Loucy (cell line): Measurements from ENCODE around the gene ADAMTSL4.

Source experiments
- H2AFZ ChIP-seq: fragments of 200-600 bp; sonication (generic); 2 replicates; pipeline ENCODE4 v1.6.0; 2016; ENCODE audit warnings: antibody characterized with exemption, mild to moderate bottlenecking, low read length, moderate library complexity
- H3F3A ChIP-seq: fragments of 200-600 bp; 2 replicates; pipeline ENCODE4 v1.6.0; 2016; ENCODE audit warnings: antibody characterized with exemption, low read depth, mild to moderate bottlenecking
- H3K27me3 ChIP-seq: fragments of 200-600 bp; sonication (generic); 2 replicates; pipeline ENCODE4 v1.6.1; 2014; ENCODE audit warnings: low read length, mild to moderate bottlenecking; ENCODE audit not compliant: insufficient read depth, poor library complexity, severe bottlenecking
- H3K36me3 ChIP-seq: fragments of 200-600 bp; sonication (generic); 2 replicates; pipeline ENCODE4 v1.6.1; 2016; ENCODE audit warnings: low read length; ENCODE audit not compliant: insufficient read depth
- H3K4me1 ChIP-seq: fragments of 200-600 bp; sonication (generic); 2 replicates; pipeline ENCODE4 v1.5.1; 2014; ENCODE audit warnings: low read length, mild to moderate bottlenecking; ENCODE audit not compliant: insufficient read depth, poor library complexity, severe bottlenecking
- H3K4me2 ChIP-seq: fragments of 200-600 bp; sonication (generic); 2 replicates; pipeline ENCODE4 v1.6.0; 2014; ENCODE audit warnings: antibody characterized with exemption, low read length, low read depth, mild to moderate bottlenecking; ENCODE audit not compliant: poor library complexity, severe bottlenecking
- H3K4me3 ChIP-seq: fragments of 200-600 bp; sonication (generic); 2 replicates; pipeline ENCODE4 v1.5.1; 2014; ENCODE audit warnings: low read length, mild to moderate bottlenecking, mixed read lengths; ENCODE audit not compliant: poor library complexity, severe bottlenecking
- H3K79me2 ChIP-seq: fragments of 200-600 bp; sonication (generic); 2 replicates; pipeline ENCODE4 v1.6.1; 2014; ENCODE audit warnings: low read length; ENCODE audit not compliant: insufficient read depth
- H3K9ac ChIP-seq: fragments of 200-600 bp; sonication (generic); 2 replicates; pipeline ENCODE4 v1.6.0; 2014; ENCODE audit warnings: mild to moderate bottlenecking, low read depth, low read length, moderate library complexity; ENCODE audit not compliant: poor library complexity, severe bottlenecking
- H3K9me2 ChIP-seq: fragments of 200-600 bp; sonication (generic); replicated peaks from 2 replicates; pipeline ENCODE4 v1.6.1; 2016; ENCODE audit warnings: low read depth, low read length, mixed read lengths
- H3K9me3 ChIP-seq: fragments of 200-600 bp; sonication (generic); 2 replicates; pipeline ENCODE4 v1.6.1; 2014; ENCODE audit warnings: mild to moderate bottlenecking, antibody characterized with exemption, low read length, low read depth; ENCODE audit not compliant: insufficient read depth
- H4K20me1 ChIP-seq: fragments of 200-600 bp; sonication (generic); 2 replicates; pipeline ENCODE4 v1.6.0; 2014; ENCODE audit warnings: antibody characterized with exemption, low read length, mild to moderate bottlenecking; ENCODE audit not compliant: insufficient read depth, poor library complexity, severe bottlenecking
- EZH2phosphoT487 ChIP-seq: fragments of 200-600 bp; IDR thresholded peaks from 2 replicates; pipeline ENCODE4 v1.6.1; 2018; ENCODE audit warnings: antibody characterized with exemption, mild to moderate bottlenecking, moderate library complexity, borderline replicate concordance
- TF ChIP-seq, protein P1 (sequence below): fragments of 200-600 bp; sonication (generic); conservative IDR thresholded peaks from 2 replicates; pipeline ENCODE4 v1.5.1; 2014; ENCODE audit warnings: mild to moderate bottlenecking, antibody characterized with exemption, low read length

The ADAMTSL4 gene

GRCh38 chr1:150529017-150529416, 20.2 kb upstream of the ADAMTSL4 start:
- no peak overlapping the region for H3K4me2 ChIP-seq
- no peaks in the 10 kb centered on the region for H3K9me2 ChIP-seq
- no peaks in the 10 kb centered on the region for H3K9me3 ChIP-seq
- no peak overlapping the region for H3K9ac ChIP-seq
- H3F3A ChIP-seq, result no peaks in the 10 kb centered on the region
- H4K20me1 ChIP-seq, result no peaks in the 10 kb centered on the region
- no peak overlapping the region for H3K4me3 ChIP-seq
- no peak for TF ChIP-seq EZH2phosphoT487
- TF ChIP-seq, protein P1, sequence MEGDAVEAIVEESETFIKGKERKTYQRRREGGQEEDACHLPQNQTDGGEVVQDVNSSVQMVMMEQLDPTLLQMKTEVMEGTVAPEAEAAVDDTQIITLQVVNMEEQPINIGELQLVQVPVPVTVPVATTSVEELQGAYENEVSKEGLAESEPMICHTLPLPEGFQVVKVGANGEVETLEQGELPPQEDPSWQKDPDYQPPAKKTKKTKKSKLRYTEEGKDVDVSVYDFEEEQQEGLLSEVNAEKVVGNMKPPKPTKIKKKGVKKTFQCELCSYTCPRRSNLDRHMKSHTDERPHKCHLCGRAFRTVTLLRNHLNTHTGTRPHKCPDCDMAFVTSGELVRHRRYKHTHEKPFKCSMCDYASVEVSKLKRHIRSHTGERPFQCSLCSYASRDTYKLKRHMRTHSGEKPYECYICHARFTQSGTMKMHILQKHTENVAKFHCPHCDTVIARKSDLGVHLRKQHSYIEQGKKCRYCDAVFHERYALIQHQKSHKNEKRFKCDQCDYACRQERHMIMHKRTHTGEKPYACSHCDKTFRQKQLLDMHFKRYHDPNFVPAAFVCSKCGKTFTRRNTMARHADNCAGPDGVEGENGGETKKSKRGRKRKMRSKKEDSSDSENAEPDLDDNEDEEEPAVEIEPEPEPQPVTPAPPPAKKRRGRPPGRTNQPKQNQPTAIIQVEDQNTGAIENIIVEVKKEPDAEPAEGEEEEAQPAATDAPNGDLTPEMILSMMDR, result no peak
- no peaks in the 10 kb centered on the region for H3K36me3 ChIP-seq
- no peaks in the 10 kb centered on the region for H3K4me1 ChIP-seq
- H2AFZ ChIP-seq, result no peak overlapping the region
- no peaks in the 10 kb centered on the region for H3K79me2 ChIP-seq
- H3K27me3 ChIP-seq, result no peaks in the 10 kb centered on the region

GRCh38 chr1:150530491-150531159, 18.6 kb upstream of the ADAMTSL4 start:
- H3K9ac ChIP-seq, result no peak overlapping the region

DNA sequence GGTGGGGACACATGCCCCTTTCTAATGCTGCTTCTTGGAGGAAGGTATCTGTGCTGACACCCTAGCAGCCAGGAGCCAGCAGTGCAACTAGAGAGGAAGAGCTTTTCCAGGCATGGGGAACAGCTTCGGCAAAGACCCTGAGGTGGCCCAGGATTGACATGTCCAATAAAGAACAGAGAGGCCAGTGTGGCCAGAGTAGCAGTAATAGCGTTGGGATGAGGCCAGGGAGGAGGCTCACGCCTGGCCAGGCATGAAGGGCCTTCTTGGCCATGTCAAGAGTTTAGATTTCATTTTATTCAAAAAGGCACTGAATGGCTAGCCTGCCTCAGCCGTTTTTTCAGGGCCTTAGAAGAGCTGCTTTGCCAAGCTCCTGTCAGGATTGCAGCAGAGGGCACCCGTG, 16.3 kb upstream of the ADAMTSL4 start:
- Histone ChIP-seq H3K4me2 (no peak overlapping the region), H2AFZ (0 out of 2 replicates have a peak overlapping the region, but pooled peaks have one; percentile 27), H3F3A (no peaks in the 10 kb centered on the region), H3K9ac (no peak overlapping the region), H3K27me3 (no peaks in the 10 kb centered on the region), H3K36me3 (no peaks in the 10 kb centered on the region), H3K4me1 (no peaks in the 10 kb centered on the region), H3K79me2 (no peaks in the 10 kb centered on the region), H3K4me3 (no peak overlapping the region), H3K9me3 (no peaks in the 10 kb centered on the region), H3K9me2 (no peaks in the 10 kb centered on the region), H4K20me1 (no peaks in the 10 kb centered on the region)
- TF ChIP-seq EZH2phosphoT487, result no peak
- TF ChIP-seq, protein P1, result no peak

More at GRCh38 chr1:150530491-150531159, 18.6 kb upstream of the ADAMTSL4 start:
- H3K79me2 ChIP-seq, result no peaks in the 10 kb centered on the region
- no peaks in the 10 kb centered on the region for H3K36me3 ChIP-seq
- no peaks in the 10 kb centered on the region for H4K20me1 ChIP-seq
- no peaks in the 10 kb centered on the region for H3K9me3 ChIP-seq
- H3K27me3 ChIP-seq, result no peaks in the 10 kb centered on the region
- no peak overlapping the region for H3K4me2 ChIP-seq
- no peaks in the 10 kb centered on the region for H3F3A ChIP-seq
- H3K4me3 ChIP-seq, result no peak overlapping the region
- H2AFZ ChIP-seq, result no peak overlapping the region
- H3K4me1 ChIP-seq, result no peaks in the 10 kb centered on the region
- H3K9me2 ChIP-seq, result no peaks in the 10 kb centered on the region
- TF ChIP-seq EZH2phosphoT487, result no peak
- TF ChIP-seq, protein P1, result no peak
